GM23338 (cell line): ENCODE results near the gene SLC25A29. TPM values are rescaled to one million over a fixed set of nuclear protein-coding genes. Genes with fewer than 3 reads are reported as not detected.

Source experiments
- ATAC-seq: fragments of 200-7000 bp; cut with Tn5 transposase; 3 replicates; pipeline ENCODE4 v1.9.1; 2020
- DNase-seq: peaks from one replicate; pipeline ENCODE4 v3.0.0-alpha.2; 2015; ENCODE audit warnings: low spot score
- H2AFZ ChIP-seq: fragments of 200-600 bp; sonication (generic); 2 replicates; pipeline ENCODE4 v1.8.0; 2016; ENCODE audit warnings: antibody characterized with exemption, mild to moderate bottlenecking, moderate library complexity
- H3F3A ChIP-seq: fragments of 200-600 bp; sonication (generic); replicated peaks from 2 replicates; pipeline ENCODE4 v1.8.0; 2017; ENCODE audit warnings: antibody characterized with exemption, mixed run types, low read depth
- H3K27ac ChIP-seq: fragments of 200-600 bp; sonication (generic); 2 replicates; pipeline ENCODE4 v1.6.1; 2016; ENCODE audit warnings: low read depth
- H3K27me3 ChIP-seq: fragments of 200-600 bp; sonication (generic); 2 replicates; pipeline ENCODE4 v1.8.0; 2016; ENCODE audit warnings: mild to moderate bottlenecking, mixed run types, moderate library complexity; ENCODE audit not compliant: insufficient read depth
- H3K36me3 ChIP-seq: fragments of 200-600 bp; sonication (generic); 2 replicates; pipeline ENCODE4 v1.8.0; 2016; ENCODE audit warnings: mild to moderate bottlenecking; ENCODE audit not compliant: insufficient read depth
- H3K4me1 ChIP-seq: fragments of 200-600 bp; sonication (generic); 2 replicates; pipeline ENCODE4 v1.8.0; 2016; ENCODE audit warnings: mild to moderate bottlenecking, moderate library complexity; ENCODE audit not compliant: insufficient read depth
- H3K4me2 ChIP-seq: fragments of 200-600 bp; sonication (generic); 2 replicates; pipeline ENCODE4 v1.7.1; 2017; ENCODE audit warnings: mixed run types
- H3K4me3 ChIP-seq: fragments of 200-600 bp; sonication (generic); 2 replicates; pipeline ENCODE4 v1.6.1; 2016; ENCODE audit warnings: mixed run types
- H3K79me2 ChIP-seq: fragments of 200-600 bp; sonication (generic); replicated peaks from 2 replicates; pipeline ENCODE4 v1.8.0; 2017; ENCODE audit warnings: mild to moderate bottlenecking; ENCODE audit not compliant: insufficient read depth
- H3K9me2 ChIP-seq: fragments of 200-600 bp; sonication (generic); 2 replicates; pipeline ENCODE4 v1.8.0; 2017; ENCODE audit not compliant: insufficient read depth
- H4K20me1 ChIP-seq: fragments of 200-600 bp; sonication (generic); replicated peaks from 2 replicates; pipeline ENCODE4 v1.8.0; 2017; ENCODE audit warnings: mild to moderate bottlenecking; ENCODE audit not compliant: insufficient read depth
- H3K27ac Mint-ChIP-seq: 2 replicates; pipeline ENCODE4 v1.8.0; 2020; ENCODE audit warnings: inconsistent platforms, mild to moderate bottlenecking, moderate library complexity, mixed read lengths
- H3K27me3 Mint-ChIP-seq: 3 replicates; pipeline ENCODE4 v1.8.0; 2022; ENCODE audit warnings: low read depth, mild to moderate bottlenecking, moderate library complexity, mixed read lengths, inconsistent platforms; ENCODE audit not compliant: insufficient read depth, poor library complexity
- H3K36me3 Mint-ChIP-seq: 3 replicates; pipeline ENCODE4 v1.8.0; 2021; ENCODE audit warnings: low read depth, mild to moderate bottlenecking, inconsistent platforms, moderate library complexity, mixed read lengths
- H3K4me1 Mint-ChIP-seq: 3 replicates; pipeline ENCODE4 v1.8.0; 2020; ENCODE audit warnings: mild to moderate bottlenecking, inconsistent platforms, mixed read lengths
- H3K4me3 Mint-ChIP-seq: 3 replicates; pipeline ENCODE4 v1.8.0; 2021; ENCODE audit warnings: moderate library complexity, mild to moderate bottlenecking, inconsistent platforms, mixed read lengths
- H3K9me3 Mint-ChIP-seq: 3 replicates; pipeline ENCODE4 v1.8.0; 2020; ENCODE audit warnings: moderate library complexity, mild to moderate bottlenecking, inconsistent platforms, mixed read lengths
- CREB1 ChIP-seq: fragments of 250-450 bp; sonication (Bioruptor Pico); IDR thresholded peaks from 2 replicates; pipeline ENCODE4 v1.5.0; 2020; ENCODE audit warnings: low read depth, mild to moderate bottlenecking, moderate library complexity
- CTCF ChIP-seq, 2 experiments: fragments of 200-600 bp in 1 of 2; sonication (generic) in 1 of 2; conservative IDR thresholded peaks; 2 replicates each; pipeline versions ENCODE4 v1.5.1 to v1.6.1; 2016 to 2017; ENCODE audit warnings: antibody characterized with exemption in 2 of 2, low read depth in 2 of 2, mild to moderate bottlenecking in 2 of 2, moderate library complexity in 1 of 2
- EZH2 ChIP-seq: fragments of 200-600 bp; sonication (generic); IDR thresholded peaks from one replicate; pipeline ENCODE4 v1.8.0; 2017; ENCODE audit warnings: antibody characterized with exemption, mild to moderate bottlenecking, low read depth; ENCODE audit not compliant: unreplicated experiment
- EZH2phosphoT487 ChIP-seq: fragments of 200-600 bp; sonication (generic); IDR thresholded peaks from one replicate; pipeline ENCODE4 v1.8.1; 2018; ENCODE audit warnings: antibody characterized with exemption; ENCODE audit not compliant: unreplicated experiment
- JUNB ChIP-seq: IDR thresholded peaks from one replicate; pipeline ENCODE4 v1.6.1; 2016; ENCODE audit warnings: antibody characterized with exemption; ENCODE audit not compliant: unreplicated experiment
- NANOG ChIP-seq: IDR thresholded peaks from 2 replicates; pipeline ENCODE4 v1.6.1; 2016; ENCODE audit warnings: antibody characterized with exemption, borderline replicate concordance
- POLR2AphosphoS5 ChIP-seq: IDR thresholded peaks from 2 replicates; pipeline ENCODE4 v1.6.1; 2016; ENCODE audit warnings: antibody characterized with exemption, low read depth
- REST ChIP-seq: IDR thresholded peaks from one replicate; pipeline ENCODE4 v1.6.1; 2018; ENCODE audit warnings: antibody characterized with exemption; ENCODE audit not compliant: unreplicated experiment
- STAT1 ChIP-seq: IDR thresholded peaks from one replicate; pipeline ENCODE4 v1.6.1; 2016; ENCODE audit warnings: antibody characterized with exemption; ENCODE audit not compliant: unreplicated experiment
- ZNF114 ChIP-seq: fragments of 250-450 bp; sonication (Bioruptor Pico); IDR thresholded peaks from 2 replicates; pipeline ENCODE4 v1.5.0; 2020; ENCODE audit warnings: mild to moderate bottlenecking, moderate library complexity
- ZNF331 ChIP-seq: fragments of 250-450 bp; sonication (Bioruptor Pico); IDR thresholded peaks from 2 replicates; pipeline ENCODE4 v1.5.0; 2020; ENCODE audit warnings: low read depth, mild to moderate bottlenecking, moderate library complexity
- polyA plus RNA-seq: library from polyadenylated mRNA; unstranded; fragments of >200 nt; fragmentation: Nextera tagmentation; extraction: Ambion mirVana; gene quantifications from 2 replicates; pipeline ENCODE4 v1.2.1, GENCODE V29; 2016
- total RNA-seq: library from RNA; depleted of rRNA; stranded (reverse); fragments of >200 nt; shearing (Covaris generic); gene quantifications from 2 replicates; pipeline ENCODE4 v1.2.3, GENCODE V29; 2014
- TF ChIP-seq, protein P1 (sequence below): IDR thresholded peaks from 2 replicates; pipeline ENCODE4 v1.6.1; 2016; ENCODE audit warnings: antibody characterized with exemption
- TF ChIP-seq, protein P2 (sequence below): fragments of 250-450 bp; sonication (Bioruptor Pico); IDR thresholded peaks from 2 replicates; pipeline ENCODE4 v1.5.0; 2020; ENCODE audit warnings: mild to moderate bottlenecking, moderate library complexity

Gene SLC25A29
- total and polyA plus RNA-seq, 2 experiments from 2014 or later = 65.6 to 206 TPM

- H3K27ac Mint-ChIP-seq = no peak overlapping the region
- peaks cover 97% of the 10 kb centered on the region for H4K20me1 ChIP-seq
- H3K4me1 ChIP-seq = peaks cover 17% of the 10 kb centered on the region
- no peaks in the 10 kb centered on the region for H3K27me3 ChIP-seq
- no peaks in the 10 kb centered on the region for H3K9me3 Mint-ChIP-seq
- H2AFZ ChIP-seq = no peak overlapping the region
- H3K36me3 ChIP-seq = no peaks in the 10 kb centered on the region
- H3K4me3 Mint-ChIP-seq = no peak overlapping the region
- no peaks in the 10 kb centered on the region for H3K27me3 Mint-ChIP-seq
- no peak overlapping the region for H3K4me2 ChIP-seq
- no peak overlapping the region for H3K27ac ChIP-seq
- H3K4me3 ChIP-seq = no peak overlapping the region
- TF ChIP-seq, protein P1, sequence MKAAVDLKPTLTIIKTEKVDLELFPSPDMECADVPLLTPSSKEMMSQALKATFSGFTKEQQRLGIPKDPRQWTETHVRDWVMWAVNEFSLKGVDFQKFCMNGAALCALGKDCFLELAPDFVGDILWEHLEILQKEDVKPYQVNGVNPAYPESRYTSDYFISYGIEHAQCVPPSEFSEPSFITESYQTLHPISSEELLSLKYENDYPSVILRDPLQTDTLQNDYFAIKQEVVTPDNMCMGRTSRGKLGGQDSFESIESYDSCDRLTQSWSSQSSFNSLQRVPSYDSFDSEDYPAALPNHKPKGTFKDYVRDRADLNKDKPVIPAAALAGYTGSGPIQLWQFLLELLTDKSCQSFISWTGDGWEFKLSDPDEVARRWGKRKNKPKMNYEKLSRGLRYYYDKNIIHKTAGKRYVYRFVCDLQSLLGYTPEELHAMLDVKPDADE = no peak
- no peak for TF ChIP-seq REST
- TF ChIP-seq STAT1 = no peak
- no peak for TF ChIP-seq JUNB
- no peak for TF ChIP-seq ZNF331 (CRISPR knock-in tag)
- TF ChIP-seq, protein P2, sequence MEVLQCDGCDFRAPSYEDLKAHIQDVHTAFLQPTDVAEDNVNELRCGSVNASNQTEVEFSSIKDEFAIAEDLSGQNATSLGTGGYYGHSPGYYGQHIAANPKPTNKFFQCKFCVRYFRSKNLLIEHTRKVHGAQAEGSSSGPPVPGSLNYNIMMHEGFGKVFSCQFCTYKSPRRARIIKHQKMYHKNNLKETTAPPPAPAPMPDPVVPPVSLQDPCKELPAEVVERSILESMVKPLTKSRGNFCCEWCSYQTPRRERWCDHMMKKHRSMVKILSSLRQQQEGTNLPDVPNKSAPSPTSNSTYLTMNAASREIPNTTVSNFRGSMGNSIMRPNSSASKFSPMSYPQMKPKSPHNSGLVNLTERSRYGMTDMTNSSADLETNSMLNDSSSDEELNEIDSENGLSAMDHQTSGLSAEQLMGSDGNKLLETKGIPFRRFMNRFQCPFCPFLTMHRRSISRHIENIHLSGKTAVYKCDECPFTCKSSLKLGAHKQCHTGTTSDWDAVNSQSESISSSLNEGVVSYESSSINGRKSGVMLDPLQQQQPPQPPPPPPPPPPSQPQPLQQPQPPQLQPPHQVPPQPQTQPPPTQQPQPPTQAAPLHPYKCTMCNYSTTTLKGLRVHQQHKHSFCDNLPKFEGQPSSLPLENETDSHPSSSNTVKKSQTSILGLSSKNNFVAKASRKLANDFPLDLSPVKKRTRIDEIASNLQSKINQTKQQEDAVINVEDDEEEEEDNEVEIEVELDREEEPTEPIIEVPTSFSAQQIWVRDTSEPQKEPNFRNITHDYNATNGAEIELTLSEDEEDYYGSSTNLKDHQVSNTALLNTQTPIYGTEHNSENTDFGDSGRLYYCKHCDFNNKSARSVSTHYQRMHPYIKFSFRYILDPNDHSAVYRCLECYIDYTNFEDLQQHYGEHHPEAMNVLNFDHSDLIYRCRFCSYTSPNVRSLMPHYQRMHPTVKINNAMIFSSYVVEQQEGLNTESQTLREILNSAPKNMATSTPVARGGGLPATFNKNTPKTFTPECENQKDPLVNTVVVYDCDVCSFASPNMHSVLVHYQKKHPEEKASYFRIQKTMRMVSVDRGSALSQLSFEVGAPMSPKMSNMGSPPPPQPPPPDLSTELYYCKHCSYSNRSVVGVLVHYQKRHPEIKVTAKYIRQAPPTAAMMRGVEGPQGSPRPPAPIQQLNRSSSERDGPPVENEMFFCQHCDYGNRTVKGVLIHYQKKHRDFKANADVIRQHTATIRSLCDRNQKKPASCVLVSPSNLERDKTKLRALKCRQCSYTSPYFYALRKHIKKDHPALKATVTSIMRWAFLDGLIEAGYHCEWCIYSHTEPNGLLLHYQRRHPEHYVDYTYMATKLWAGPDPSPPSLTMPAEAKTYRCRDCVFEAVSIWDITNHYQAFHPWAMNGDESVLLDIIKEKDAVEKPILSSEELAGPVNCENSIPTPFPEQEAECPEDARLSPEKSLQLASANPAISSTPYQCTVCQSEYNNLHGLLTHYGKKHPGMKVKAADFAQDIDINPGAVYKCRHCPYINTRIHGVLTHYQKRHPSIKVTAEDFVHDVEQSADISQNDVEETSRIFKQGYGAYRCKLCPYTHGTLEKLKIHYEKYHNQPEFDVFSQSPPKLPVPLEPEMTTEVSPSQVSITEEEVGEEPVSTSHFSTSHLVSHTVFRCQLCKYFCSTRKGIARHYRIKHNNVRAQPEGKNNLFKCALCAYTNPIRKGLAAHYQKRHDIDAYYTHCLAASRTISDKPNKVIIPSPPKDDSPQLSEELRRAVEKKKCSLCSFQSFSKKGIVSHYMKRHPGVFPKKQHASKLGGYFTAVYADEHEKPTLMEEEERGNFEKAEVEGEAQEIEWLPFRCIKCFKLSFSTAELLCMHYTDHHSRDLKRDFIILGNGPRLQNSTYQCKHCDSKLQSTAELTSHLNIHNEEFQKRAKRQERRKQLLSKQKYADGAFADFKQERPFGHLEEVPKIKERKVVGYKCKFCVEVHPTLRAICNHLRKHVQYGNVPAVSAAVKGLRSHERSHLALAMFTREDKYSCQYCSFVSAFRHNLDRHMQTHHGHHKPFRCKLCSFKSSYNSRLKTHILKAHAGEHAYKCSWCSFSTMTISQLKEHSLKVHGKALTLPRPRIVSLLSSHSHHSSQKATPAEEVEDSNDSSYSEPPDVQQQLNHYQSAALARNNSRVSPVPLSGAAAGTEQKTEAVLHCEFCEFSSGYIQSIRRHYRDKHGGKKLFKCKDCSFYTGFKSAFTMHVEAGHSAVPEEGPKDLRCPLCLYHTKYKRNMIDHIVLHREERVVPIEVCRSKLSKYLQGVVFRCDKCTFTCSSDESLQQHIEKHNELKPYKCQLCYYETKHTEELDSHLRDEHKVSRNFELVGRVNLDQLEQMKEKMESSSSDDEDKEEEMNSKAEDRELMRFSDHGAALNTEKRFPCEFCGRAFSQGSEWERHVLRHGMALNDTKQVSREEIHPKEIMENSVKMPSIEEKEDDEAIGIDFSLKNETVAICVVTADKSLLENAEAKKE (CRISPR knock-in tag) = no peak
- no peak for TF ChIP-seq CREB1 (CRISPR knock-in tag)
- no peak for TF ChIP-seq EZH2
- no peak for TF ChIP-seq NANOG
- no peak for TF ChIP-seq CTCF (conservative IDR thresholded peaks at IDR 0.05; ENCODE audit: low read depth in 2 of 2)
- no peak for TF ChIP-seq ZNF114 (CRISPR knock-in tag)
- TF ChIP-seq POLR2AphosphoS5 = no peak
- no peak for TF ChIP-seq EZH2phosphoT487
- peaks cover 4% of the 10 kb centered on the region; the same call in 2 of the 3 replicates for H3K36me3 Mint-ChIP-seq
- ATAC-seq (no peak), DNase-seq (no peak)
- H3F3A ChIP-seq = no peaks in the 10 kb centered on the region; the same call in 1 of the 2 replicates
- peaks cover 100% of the 10 kb centered on the region for H3K79me2 ChIP-seq
- H3K9me2 ChIP-seq = no peaks in the 10 kb centered on the region
- H3K4me1 Mint-ChIP-seq = peaks cover 21% of the 10 kb centered on the region; the same call in 2 of the 3 replicates
Observed at GRCh38 chr14:100252684-100253083, 53.6 kb downstream of the SLC25A29 start.
